ENCODE data around the gene EPN1. TPM values are rescaled to one million over a fixed set of nuclear protein-coding genes. Genes with fewer than 3 reads are reported as not detected.
A peak's percentile ranks its signal among the peaks of the same experiment; 100 is the strongest.

The EPN1 gene
- total RNA-seq, 1 donor from 2014 or later: 114 TPM

DNA sequence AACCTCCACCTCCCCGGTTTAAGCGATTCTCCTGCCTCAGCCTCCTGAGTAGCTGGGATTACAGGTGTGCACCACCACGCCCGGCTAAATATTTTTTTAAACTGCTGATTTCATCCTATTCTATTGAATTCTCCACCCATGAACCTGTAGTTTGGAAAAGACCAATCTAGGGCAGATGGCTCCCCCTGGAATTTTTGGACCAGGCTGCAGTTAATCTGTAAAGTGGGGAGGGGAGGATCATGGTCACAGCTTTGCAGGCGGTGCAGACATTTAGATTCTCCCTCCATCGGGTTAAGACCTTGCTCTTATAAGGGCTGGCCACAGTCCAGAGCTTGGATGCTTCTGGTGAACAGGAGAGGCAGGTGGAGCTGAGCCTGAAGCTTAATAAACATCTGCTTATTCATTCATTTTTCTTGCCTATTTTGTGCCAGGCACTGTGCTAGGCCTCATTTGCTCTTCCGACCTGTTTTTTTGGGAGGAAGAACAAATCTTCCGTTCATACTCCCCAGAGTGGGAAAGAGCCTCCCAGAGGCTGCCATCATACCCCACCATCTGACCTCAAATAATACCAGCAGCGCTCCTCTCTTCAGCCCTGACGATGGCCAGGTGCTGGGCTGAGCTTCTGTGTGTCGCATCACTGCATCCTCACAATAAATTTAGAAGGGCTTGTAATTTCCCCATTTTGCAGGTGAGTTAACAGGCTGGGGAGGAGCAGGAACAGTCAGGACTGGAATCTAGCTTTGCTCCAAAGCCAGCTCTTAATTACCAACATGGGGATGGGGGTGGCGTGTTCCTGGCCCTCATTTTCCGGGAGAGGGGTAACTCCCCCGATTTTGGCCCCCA, 27.9 kb upstream of the EPN1 start:
- no peak for DNase-seq (ENCODE audit: low spot score)

DNA sequence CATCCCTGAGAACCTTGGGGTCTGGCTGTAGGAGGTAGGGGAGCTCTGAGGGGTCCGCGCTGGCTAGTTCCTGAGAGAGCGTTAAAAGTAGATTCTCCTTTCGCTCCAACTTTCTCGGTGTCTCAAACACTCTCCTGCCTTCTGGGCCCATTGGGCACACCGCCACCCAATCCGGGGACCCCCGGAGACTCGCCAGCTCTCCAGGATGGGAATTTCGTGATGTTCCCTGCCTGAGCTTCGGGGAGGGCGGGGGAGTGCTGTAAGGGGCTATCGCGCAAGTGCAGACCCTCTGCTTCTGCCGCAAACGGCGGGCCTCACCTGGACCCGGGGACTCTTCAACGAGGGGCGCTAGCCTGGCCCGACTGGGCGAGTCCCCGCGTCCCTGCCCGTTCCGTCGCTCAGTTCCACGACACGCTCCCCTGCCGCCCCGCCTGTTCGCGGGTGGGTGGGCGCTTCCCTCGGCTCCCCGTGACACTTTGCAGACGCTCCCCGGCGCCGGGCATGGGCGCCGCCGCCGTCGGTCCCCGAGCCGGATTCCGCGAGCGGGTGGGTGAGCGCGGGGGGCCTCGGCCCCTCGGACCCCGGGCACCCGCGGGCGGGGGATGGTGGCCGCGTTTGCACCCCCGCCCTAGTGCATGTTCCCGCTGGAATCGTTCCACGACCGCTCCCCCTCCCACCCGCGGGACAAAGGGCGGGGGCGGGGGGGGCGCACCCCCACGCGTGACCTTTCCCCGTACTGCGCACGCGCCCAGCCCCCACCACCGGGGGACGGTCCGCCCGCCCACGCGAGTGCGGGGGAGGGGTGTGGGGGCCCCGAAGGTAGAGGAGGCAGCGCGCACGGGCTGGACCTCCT, 27.1 kb upstream of the EPN1 start, which contains the start of gene CCDC106:
TSS of gene CCDC106 (plus strand) at position 481 of the 853 bp plus-strand sequence. CDS start 835 bp downstream, outside the sequence.
- DNase-seq (ENCODE audit: low spot score): no peak

DNA sequence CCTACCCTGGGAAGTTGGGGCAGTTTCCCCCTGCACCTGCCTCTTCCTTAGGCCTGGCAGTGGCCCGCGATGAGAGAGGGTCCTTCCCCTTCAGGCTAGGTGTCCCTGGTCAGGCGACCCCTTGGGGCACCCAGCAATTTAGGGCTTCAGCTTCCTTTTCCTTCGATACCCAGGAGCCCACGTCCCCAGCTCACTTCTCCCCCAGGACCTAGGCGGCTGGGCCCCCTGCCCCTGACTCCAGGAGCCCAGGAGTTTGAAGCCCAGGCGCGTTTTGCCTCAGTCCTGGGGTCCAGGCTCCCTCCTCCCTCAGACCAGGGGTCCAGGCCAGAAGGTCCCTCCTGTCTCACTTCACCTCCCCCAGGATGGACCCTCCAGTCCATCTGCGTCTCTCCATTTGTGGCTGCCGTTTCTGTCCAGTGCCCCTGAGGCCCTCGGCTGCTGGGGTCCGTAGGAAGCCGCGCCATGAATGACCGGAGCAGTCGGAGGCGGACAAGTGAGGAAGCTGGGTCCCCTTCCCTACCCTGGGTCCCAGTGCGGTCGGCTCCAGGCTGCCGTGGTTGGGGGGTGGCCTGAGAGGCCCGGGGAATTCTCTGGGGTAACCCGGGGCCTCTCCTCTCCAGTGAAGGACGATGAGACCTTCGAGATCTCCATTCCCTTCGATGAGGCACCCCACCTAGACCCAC, 26.3 kb upstream of the EPN1 start:
- no peak for DNase-seq (ENCODE audit: low spot score)

DNA sequence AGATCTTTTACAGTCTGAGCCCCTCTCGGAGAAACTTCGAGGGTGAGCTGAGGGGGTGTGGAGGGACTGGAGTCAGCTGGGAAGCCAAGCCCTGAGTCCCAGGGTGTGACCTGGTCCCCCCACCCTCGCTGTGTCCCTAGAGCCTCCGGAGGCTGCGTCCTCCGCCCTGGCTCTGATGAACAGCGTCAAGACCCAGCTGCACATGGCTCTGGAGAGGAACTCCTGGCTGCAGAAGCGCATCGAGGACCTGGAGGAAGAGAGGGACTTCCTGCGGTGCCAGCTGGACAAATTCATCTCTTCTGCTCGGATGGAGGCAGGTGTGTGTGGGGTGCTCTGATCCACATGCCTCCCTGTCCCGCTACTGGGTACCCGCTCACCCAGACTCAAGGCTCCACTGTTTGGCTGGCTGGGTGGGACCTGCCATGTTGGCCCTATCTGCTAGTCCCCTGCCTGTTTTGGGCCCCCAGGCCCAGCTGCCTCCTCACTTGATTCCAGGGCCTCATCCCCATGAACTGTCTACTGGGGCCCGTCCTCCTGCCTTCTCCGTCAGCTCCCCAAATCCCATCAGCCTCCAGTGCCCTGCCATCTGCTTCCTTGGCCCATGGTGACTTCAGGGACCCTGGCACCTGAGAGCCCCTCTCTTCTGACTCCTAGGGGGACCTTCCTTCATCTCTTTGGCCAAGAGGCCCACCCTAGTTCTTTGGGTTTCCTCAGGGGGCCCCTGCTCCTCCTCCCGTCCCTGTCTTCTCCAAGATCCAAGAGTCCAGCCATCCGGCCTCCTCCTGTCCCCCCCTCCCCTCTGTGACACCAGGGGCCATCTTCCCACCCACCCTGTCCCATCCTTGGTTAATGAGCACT, 25.5 kb upstream of the EPN1 start:
- no peak for DNase-seq (ENCODE audit: low spot score)

DNA sequence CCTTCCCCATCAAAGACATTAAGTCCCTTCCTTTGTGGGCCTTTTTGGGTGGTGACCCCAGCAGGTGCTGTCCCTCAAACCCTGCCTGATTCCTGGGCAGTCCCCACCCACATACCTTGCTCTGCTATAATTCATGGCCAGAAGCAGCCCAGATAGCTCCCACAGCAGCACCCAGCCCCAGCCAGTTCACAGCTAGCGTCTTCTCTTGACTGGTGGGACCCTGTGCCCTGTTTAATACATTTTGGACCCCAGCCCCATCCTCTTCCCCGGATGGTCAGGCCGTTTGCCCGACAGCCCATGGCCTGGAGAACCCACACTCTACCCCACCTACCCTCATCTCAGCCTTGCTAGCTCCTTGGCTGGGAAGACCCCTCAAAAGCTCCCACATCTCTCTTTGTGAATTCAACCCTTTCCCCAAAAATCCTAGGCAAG, 24.9 kb upstream of the EPN1 start:
- no peak for DNase-seq (ENCODE audit: low spot score)

DNA sequence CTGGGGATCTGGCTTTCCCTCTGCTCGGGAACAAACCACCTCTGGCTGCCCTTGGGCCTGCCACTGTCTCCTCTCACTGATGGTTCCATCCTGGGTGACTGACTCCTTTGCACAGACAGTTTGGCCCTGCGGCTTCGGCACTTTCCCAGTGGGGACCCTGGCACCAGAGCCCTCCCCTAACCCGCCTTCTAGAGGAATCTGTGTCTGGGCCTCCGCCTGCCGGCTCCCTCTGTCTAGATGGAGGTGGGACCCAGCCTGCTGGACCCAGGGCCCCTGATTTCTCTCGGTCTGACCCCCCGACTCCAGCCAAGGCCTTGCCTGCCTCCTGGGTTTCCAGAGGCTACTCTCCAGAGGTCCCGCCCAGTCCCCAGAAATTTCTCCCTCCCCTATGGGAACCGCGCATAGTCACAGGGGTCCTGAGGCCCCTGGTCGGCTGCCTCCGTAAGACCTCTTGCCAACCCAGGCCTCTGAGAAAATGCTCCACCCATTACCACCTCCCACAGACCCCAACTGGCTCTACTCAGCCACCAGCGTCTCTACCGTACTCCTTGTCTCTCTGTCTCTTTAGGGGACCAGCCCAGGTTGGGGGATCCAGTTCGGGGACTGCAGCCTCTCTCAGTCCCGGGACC, 24.3 kb upstream of the EPN1 start:
- DNase-seq (ENCODE audit: low spot score): no peak

DNA sequence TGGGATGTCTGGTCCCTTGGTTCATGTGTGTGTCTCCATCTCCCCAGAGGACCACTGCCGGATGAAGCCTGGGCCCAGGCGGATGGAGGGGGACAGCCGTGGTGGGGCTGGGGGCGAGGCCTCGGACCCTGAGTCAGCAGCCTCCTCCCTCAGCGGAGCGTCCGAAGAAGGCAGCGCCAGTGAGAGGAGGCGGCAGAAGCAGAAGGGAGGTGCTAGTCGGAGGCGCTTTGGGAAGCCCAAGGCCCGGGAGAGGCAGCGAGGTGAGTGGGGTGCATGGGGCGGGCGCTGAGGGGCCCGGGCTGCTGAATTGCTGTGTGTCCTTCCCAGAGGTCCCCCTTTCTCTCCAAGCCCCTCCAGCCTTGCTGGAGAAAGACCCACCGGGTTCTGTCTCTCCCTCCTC, 23.8 kb upstream of the EPN1 start:
- DNase-seq (ENCODE audit: low spot score): no peak

DNA sequence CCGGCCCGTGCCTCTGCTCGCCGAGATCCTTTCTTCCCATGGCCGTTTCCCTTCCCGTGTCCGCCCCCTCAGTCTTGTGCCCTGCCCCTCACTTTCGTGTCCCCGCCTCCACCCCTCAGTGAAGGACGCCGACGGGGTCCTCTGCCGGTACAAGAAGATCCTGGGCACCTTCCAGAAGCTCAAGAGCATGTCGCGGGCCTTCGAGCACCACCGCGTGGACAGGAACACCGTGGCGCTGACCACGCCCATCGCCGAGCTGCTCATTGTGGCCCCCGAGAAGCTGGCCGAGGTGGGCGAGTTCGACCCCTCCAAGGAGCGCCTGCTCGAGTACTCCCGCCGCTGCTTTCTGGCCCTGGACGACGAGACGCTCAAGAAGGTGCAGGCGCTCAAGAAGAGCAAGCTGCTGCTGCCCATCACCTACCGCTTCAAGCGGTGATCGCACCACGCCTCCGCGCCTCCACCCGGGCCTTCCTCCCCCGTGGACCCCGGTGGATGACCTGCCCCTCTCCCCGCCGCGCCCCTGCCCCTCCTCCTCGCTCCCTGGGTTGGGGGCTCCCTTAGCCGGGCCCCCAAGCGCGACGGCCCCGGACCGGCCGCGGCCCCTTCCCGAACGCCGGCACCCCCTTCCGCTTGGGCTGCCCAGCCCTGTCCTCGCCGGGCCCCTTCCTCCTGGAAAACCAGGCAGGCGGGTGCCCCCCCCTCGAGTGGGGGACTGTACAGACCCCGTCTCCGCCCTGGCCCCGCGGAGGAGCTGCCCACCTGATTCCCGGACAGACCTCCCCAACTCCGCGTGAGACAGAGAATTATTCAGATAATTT, 22.5 kb upstream of the EPN1 start:
- DNase-seq (ENCODE audit: low spot score): no peak

DNA sequence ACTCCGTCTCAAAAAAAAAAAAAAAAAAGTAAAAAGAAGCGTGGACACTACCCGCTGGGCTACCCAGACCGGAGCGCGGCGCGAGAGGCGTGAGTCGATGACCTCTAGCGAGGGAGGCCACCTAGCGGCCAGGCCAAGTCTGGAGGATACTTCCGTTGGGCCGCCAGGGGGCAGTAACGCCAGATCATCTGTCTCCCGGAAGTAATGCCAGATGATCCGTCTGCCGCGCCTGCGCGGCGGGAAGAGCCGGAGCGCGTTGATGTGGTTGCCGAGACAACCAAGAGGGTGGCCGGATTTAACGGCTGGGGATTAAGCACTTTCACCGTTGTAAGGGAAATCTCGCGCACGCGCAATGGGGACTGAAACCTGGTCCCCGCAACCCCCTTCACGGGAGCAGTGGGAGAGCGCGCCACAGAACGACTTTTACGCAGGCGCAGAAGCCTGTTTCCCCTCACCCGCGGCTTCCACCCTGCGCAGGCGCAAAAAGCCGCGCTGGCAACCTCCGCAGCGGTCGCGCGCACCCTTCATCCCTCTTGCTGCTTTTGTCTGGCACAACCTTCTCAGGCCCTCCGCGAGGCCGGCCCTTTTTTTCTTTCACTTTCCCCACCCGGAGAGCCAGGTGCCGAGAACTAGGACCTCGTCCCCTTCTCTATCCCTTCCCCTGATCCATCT, 21.2 kb upstream of the EPN1 start:
- DNase-seq (ENCODE audit: low spot score): peak; percentile 99

DNA sequence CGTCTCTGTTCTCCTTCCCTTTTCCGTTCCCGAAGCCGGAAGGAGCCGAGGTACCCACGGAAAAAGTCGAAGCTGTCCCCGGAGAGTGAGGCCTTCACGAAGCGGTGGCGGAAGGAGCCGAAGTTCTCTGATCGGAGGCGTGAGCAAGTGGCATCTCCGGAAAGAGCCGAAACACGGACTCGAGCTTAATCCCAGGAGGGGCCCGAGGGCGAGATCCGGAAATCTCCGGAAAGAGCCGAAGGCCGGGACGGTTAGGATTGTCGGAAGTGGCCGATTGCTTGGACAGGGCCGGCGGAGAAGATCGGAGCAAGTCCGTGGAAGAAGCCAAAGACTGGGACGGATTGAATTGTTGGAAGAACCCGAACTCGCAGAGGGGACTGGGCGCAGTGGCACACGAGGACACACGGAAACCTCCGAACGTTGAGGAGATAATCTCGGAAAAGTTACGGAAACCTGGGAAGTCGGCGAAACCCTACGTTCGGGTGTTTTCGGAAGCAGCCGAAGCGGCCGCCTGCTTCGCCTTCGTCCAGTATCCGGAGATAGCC, 20.6 kb upstream of the EPN1 start:
- peak; percentile 99 for DNase-seq (ENCODE audit: low spot score)

DNA sequence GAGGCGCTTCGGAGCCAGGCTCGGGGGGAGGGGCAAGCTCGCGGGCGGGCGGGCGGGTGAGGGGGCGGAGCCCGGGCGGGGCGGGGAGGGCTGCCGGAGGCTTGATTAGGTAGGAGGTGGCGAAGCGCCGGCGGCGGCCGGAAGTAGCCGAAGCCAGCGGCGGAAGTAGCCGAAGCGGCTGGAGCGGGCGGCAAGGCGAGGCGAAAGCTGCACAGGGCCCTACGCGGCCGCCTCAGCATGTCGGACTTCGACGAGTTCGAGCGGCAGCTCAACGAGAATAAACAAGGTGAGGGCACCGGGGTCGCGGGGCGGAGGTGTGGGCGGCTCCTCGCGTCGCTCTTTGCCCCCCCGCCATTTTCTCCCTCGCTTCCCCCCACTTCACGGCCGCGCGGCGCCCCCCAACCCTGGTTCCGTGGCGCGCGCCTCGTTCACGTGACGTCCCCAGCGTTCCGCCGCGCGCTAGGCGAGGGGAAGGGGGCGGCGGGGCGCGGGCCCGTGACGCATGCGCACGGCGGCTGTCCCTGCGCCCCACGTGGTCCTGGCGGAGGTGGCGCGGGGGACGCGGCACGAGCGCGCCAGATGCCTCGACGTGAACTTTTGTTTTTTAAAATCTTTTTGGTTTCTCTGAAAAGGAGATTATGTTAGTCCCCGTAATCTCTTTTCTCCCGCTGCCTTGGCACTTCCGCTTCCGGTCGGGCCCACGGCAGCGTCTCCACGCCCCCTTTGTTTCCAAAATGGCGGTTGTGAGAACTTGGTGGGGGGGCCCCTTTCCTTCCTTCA, 20.0 kb upstream of the EPN1 start, which contains the start of gene U2AF2:
TSS of gene U2AF2 (plus strand) at position 168 of the 780 bp plus-strand sequence. CDS start at position 238, 70 bp downstream.
- DNase-seq (ENCODE audit: low spot score): peak; percentile 98

DNA sequence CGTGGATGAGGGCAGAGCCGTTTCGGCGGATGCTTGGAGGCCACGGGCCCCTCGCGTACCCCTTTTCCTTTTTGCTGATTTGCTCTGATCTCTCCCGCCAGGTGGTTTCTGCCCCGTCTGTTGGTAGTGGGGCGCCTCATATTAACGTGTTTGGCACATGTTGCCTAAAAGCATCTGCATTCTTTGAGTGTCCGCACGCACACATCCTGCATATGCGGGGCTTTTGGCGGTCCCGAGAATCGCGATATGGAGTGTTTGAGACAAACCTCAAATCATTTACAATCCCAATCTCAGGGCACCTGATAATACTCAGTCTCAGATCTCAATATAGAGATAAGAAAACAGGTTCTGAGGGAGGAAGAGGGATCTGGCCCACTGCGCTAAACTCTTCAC, 19.4 kb upstream of the EPN1 start:
- DNase-seq (ENCODE audit: low spot score): no peak

DNA sequence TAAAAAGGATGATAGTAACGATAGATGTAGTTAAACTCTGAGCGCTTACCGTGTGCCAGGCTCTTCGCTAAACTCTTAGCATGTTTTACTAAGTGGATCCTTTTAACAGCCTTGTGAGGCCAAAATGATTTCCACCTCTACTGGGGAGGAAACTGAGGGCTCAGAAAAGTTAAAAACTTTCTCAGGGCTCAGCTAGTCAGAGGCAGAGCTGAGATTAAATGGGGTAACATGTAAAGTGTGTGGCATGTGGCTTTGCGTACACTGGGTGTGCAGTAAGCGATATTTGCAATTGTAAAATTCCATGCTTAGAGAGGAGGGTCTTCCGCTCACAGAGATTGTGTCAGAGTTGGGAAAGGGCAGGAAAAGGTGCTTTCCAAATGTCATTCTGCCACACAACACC, 18.5 kb upstream of the EPN1 start:
- no peak for DNase-seq (ENCODE audit: low spot score)

DNA sequence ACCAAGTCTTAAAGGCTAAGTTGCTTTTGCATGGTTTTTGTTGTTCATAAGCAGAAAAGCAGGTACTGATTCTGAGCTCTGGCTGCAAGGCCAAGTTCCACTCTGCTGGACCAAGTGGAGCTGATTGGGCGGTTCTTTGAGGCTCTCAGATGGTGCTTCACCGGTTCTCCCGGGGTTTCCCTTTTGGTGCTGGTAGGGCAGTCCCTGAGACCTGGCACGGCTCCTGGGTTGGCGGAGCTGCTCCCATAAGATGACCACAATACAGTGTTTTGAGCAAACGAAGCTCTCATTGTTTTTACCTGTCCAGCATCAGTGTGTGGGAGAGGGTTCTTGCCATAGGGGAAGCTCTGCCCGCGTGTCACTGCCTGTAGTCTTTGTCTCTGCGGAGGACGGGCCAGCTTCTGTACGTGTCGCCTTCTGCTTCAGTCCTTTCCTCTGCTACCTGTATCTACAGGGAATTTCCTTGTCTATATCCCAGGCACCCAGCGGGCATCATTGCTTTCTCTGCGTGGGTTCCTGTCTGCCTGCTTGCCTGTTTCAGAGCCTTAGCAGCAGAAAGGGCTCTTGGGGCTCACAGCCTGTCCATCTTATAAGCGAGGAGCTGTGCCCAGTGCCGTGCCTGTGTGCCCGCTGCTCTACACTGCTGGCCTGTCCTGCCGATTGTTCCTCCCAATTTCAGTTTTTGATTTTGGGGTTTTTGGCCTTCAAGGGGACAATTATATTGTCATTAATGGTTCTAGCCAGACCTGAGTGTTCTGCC, 17.9 kb upstream of the EPN1 start:
- DNase-seq (ENCODE audit: low spot score): no peak

DNA sequence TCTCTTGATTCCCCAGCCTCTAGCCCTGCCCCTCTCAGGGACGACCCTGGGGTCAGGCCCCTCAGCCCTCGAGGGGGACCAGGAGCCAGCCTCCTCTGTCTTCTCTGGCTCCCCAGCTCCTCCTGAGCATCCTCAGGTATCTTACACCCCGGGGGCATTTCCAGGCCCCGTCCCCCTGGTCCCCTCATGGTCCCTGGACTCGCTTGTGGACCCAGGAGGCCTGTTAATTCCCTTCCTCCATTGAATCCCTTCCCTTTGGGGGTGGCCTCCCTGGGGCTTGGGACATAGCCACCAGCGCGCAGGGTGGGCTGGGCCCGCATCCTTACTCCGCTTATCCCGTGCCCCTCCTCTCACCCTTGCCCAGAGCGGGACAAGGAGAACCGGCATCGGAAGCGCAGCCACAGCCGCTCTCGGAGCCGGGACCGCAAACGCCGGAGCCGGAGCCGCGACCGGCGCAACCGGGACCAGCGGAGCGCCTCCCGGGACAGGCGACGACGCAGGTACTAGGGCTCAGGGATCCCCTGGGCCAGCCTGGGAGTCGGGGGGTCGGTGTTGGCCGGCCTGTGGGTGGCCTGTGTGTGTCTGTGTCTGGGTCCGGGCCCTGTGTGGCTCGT, 16.1 kb upstream of the EPN1 start:
- no peak for DNase-seq (ENCODE audit: low spot score)

DNA sequence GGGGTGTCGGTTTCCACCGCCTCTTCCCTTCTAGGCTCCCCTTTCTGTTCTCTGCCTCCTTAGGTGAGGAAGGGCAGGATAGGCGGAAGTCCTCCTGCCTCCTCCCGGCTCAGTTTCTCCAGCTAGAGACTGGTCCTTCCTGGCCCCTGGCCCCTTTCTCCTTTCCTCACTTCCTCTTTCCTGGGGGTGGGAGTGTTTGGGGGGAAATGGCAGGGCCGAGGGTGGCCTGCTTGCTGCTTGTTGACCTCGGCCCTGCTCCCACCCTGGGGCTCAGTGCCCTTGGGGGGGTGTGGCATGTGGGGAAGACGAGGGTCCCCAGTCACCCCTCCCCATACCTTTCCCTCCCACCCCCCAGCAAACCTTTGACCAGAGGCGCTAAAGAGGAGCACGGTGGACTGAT, 15.2 kb upstream of the EPN1 start:
- DNase-seq (ENCODE audit: low spot score): no peak
